NT2/D1 (cell line): Measurements from ENCODE around the gene SBF2.
"Not testable (repeated sequence)": the region's sequence is repeated elsewhere in the genome, so short reads cannot be mapped to it uniquely, and the experiment has no call there.

Source experiments
- SUZ12 ChIP-seq: IDR thresholded peaks from 2 replicates; pipeline ENCODE4 v1.6.1; 2011; ENCODE audit not compliant: insufficient read length, insufficient read depth; ENCODE audit errors: extremely low read depth
- YY1 ChIP-seq: IDR thresholded peaks from 2 replicates; pipeline ENCODE4 v1.6.1; 2011; ENCODE audit not compliant: insufficient read length, insufficient read depth
- ZNF274 ChIP-seq: IDR thresholded peaks from 2 replicates; pipeline ENCODE4 v1.6.1; 2011; ENCODE audit warnings: mild to moderate bottlenecking, low read depth, low read length

- TF ChIP-seq ZNF274, YY1, SUZ12: not testable (repeated sequence)
These were observed 354.9 kb downstream of the SBF2 start for GRCh38 chr11:9939150-9939549.
